Measurements from ENCODE around the gene RNF121.

The RNF121 gene

GRCh38 chr11:71987521-71987920 lies 58.7 kb downstream of the RNF121 start:
- H3K27ac ChIP-seq, result no peak overlapping the region
- TF ChIP-seq ZFX (IDR thresholded peaks at IDR 0.05) (no peak), CTCF (conservative IDR thresholded peaks at IDR 0.05) (no peak)

- no peak overlapping the region for H3K27ac ChIP-seq
- no peak for TF ChIP-seq CTCF (conservative IDR thresholded peaks at IDR 0.05)
- no peak for TF ChIP-seq ZFX (IDR thresholded peaks at IDR 0.05)
Observed at GRCh38 chr11:71988050-71988449, 59.2 kb downstream of the RNF121 start.

- H3K27ac ChIP-seq, result no peak overlapping the region
Observed at GRCh38 chr11:71990701-71991100, 61.9 kb downstream of the RNF121 start.

GRCh38 chr11:71991494-71991893 lies 62.6 kb downstream of the RNF121 start:
- H3K27ac ChIP-seq, result no peak overlapping the region
- no peak for TF ChIP-seq CTCF (conservative IDR thresholded peaks at IDR 0.05)
- no peak for TF ChIP-seq ZFX (IDR thresholded peaks at IDR 0.05)

More at GRCh38 chr11:71990701-71991100, 61.9 kb downstream of the RNF121 start:
- no peak for TF ChIP-seq ZFX (IDR thresholded peaks at IDR 0.05)
- no peak for TF ChIP-seq CTCF (conservative IDR thresholded peaks at IDR 0.05)

- H3K27ac ChIP-seq, result no peak overlapping the region
- no peak for TF ChIP-seq ZFX (IDR thresholded peaks at IDR 0.05)
- TF ChIP-seq CTCF (conservative IDR thresholded peaks at IDR 0.05), result no peak
Observed at GRCh38 chr11:71992136-71992730, 63.4 kb downstream of the RNF121 start.

GRCh38 chr11:71994786-71995185 lies 65.9 kb downstream of the RNF121 start:
- no peak overlapping the region for H3K27ac ChIP-seq
- no peak for TF ChIP-seq CTCF (conservative IDR thresholded peaks at IDR 0.05)
- TF ChIP-seq ZFX (IDR thresholded peaks at IDR 0.05), result no peak

GRCh38 chr11:71995726-71996291 lies 67.0 kb downstream of the RNF121 start:
- no peak overlapping the region for H3K27ac ChIP-seq
- TF ChIP-seq ZFX (IDR thresholded peaks at IDR 0.05) (no peak), CTCF (conservative IDR thresholded peaks at IDR 0.05) (no peak)

All from C4-2B (cell line).